Tibial nerve (tissue), 3 donors: Measurements from ENCODE around the gene METTL22.

Experiments used
- CTCF ChIP-seq, 5 experiments: fragments of 200-600 bp in 3 of 5; fragments of 450-650 bp in 2 of 5; sonication (generic) in 3 of 5; IDR thresholded peaks; one replicate each; pipeline ENCODE4 v1.5.1; 2016 to 2019; ENCODE audit warnings: antibody characterized with exemption in 5 of 5, mild to moderate bottlenecking in 3 of 5, moderate library complexity in 2 of 5
- POLR2A ChIP-seq, 2 donors: fragments of 450-650 bp; IDR thresholded peaks; one replicate each; pipeline ENCODE4 v1.6.1; 2017; ENCODE audit warnings: antibody characterized with exemption in 2 of 2, mild to moderate bottlenecking in 2 of 2, moderate library complexity in 2 of 2

- no peak for TF ChIP-seq POLR2A (IDR thresholded peaks at IDR 0.05)
- TF ChIP-seq CTCF (IDR thresholded peaks at IDR 0.05): no peak
These were observed 28.5 kb downstream of the METTL22 start for GRCh38 chr16:8649829-8650554.
